Measurements from ENCODE around the gene MAPRE2. TPM values are rescaled to one million over a fixed set of nuclear protein-coding genes. Genes with fewer than 3 reads are reported as not detected.
"Not testable (repeated sequence)": the region's sequence is repeated elsewhere in the genome, so short reads cannot be mapped to it uniquely, and the experiment has no call there.

The MAPRE2 gene
- total RNA-seq, 1 donor from 2014 or later, result 23.6 TPM

- no peak for DNase-seq (ENCODE audit: low spot score)
These were observed 102.7 kb downstream of the MAPRE2 start for GRCh38 chr18:35143622-35144596.

GRCh38 chr18:35144698-35145097 is 103.5 kb downstream of the MAPRE2 start:
- no peak for DNase-seq (ENCODE audit: low spot score)

DNA sequence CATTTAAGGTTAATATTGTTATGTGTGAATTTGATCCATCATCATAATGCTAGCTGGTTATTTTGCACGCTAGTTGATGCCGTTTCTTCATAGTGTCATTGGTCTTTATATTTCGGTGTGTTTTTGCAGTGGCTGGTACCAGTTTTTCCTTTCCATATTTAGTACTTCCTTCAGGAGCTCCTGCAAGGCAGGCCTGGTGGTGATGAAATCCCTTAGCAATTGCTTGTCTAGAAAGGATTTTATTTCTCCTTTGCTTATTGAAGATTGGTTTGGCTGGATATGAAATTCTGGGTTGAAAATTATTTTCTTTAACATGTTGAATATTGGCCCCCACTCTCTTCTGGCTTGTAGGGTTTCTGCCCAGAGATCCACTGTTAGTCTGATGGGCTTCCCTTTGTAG is 109.0 kb downstream of the MAPRE2 start:
- not testable (repeated sequence) for DNase-seq (ENCODE audit: low spot score)

DNA sequence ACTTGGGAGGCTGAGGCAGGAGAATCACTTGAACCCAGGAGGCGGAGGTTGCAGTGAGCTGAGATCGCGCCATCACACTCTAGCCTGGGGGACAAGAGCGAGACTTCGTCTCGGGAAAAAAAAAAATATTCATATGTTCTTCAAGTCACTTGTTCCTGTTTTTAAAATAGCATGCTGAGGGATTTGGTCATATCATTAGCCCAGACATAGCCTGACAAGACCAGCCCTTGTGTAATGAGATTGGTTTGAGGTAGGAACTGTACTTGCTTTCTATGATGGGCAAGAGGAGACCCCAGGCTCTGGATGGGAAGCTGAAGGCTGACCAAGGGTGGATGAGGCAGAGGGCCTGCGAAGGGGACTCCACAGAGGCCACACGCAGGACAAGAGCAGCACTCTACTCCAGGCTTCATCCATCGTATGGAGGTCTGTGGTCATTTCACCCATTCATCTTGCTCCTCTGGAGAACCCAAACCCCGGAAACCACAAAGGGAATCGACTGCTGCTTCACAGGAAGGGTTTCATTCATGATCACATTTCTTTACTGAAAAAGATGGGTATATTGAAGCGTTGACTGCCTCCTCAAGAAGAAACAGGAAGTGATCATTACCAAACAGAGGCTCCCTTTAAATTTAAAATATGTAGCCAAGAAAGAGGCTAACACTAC is 112.5 kb downstream of the MAPRE2 start:
- no peak for DNase-seq (ENCODE audit: low spot score)

- DNase-seq (ENCODE audit: low spot score), result no peak
These were observed 114.3 kb downstream of the MAPRE2 start for GRCh38 chr18:35155398-35156117.

DNA sequence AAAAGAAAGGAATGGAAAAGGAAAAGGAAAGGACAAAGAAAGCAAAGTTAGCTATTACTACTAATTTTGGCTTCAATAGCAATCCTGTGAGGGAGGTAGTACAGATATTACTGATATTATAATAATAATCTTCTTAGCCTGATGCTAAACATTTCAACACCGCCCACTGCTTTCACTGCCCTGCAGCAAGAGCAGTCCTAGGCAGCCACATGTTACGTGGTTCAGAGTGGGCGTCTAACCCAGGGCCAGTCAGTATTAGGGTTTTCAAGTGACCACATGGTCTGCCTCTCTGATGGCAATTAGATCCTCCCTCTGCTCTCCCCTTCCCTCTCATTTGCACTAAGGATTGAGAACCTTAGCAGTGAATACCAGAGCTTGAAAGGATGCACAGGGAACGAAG is 116.0 kb downstream of the MAPRE2 start:
- DNase-seq (ENCODE audit: low spot score), result no peak

- DNase-seq (ENCODE audit: low spot score), result no peak
These were observed 117.7 kb downstream of the MAPRE2 start for GRCh38 chr18:35158728-35159450.

DNA sequence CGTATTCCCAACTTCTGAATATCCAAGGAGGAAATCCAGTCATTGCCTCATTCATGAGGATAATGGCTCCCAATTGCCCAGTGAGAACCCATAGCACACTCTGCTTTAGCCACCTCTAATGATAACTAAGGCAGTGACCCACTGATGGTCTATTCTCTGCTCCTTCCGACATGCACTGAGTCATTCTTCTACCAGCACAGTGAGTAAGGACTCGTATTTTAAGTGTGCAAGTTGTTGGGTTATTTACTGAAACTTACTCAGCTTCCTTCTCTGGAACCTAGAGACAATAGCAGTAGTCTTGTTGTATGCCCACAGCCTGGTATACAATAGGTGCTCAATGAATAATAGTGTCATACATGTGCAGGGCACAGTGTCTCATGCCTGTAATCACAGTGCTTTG is 118.6 kb downstream of the MAPRE2 start:
- DNase-seq (ENCODE audit: low spot score), result no peak

- DNase-seq (ENCODE audit: low spot score), result no peak
These were observed 120.3 kb downstream of the MAPRE2 start for GRCh38 chr18:35161485-35161884.

DNA sequence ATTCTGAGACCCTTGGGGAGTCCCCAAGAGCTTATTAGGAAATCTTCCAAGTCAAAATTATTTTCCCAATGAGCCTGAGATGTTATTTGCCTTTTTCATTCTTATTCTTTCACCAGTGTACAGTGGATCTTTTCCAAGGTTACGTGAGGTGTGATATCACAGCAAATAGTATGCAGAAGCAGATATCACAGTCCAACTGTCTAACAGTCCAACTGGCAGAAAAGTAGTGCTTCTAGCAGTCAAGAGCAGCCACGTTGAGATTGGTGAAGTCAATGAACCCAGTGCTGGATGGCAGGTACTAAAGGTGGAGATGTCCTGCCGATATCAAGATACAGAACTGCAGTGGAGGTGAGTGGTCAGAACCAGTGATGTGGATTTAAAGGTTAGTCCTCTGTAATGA is 120.7 kb downstream of the MAPRE2 start:
- no peak for DNase-seq (ENCODE audit: low spot score)

- no peak for DNase-seq (ENCODE audit: low spot score)
These were observed 121.9 kb downstream of the MAPRE2 start for GRCh38 chr18:35163014-35163539.

DNA sequence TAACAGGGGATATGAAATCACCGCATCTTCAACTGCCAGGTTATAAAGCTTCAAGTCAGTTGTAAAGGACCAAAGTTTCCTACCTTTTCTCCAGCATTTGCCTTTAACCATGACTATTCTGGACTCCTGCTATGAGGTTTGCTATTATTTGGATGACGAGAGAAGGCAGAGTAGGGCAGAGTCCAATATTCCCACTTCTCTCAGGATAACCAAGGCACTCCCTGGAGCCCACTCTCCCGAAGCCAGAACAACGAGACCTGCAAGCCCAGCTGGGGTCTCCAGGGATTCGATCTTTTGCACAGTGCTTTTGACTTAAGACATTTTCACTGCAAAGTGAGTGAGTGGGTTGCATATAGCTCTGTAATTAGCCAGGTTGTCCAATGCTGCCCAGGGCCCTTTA is 122.5 kb downstream of the MAPRE2 start:
- no peak for DNase-seq (ENCODE audit: low spot score)

DNA sequence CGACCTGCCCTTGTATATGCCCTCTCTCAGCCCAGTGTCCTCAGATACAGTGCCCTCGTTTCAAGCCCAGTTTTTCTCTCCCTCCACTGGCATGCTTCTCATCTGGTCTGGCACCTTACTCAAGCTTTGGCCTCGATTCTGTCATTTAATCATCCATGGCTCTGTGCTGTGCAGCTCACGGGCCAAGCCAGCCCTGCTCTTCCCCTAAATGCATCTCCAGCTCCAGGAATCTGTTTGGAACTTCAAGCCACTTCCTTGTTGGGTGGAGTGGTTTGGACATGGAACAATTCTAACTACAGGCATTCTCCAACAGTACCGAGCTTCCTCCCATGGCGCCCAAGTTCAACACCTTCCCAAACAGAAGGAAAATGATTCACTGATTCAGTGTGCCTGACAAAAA is 122.9 kb downstream of the MAPRE2 start:
- DNase-seq (ENCODE audit: low spot score), result no peak

DNA sequence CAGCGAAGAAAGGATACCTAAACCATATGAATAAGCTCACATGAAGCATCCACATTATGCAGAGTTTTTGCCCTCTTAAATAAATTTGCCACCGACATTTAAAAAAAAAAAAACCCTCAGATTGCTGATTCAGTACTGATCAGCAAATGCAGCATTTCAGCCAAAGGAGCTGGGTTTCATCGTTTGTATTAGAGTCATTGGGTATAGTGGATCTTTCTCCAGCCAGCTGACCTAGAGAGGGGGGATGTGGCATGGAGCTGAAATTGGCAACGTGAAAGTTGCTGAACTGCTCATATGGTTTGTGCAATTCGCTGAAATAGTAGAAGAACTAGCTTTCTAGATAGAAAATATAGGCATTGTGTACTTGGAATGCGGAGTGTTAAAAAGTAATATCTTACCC is 126.1 kb downstream of the MAPRE2 start:
- DNase-seq (ENCODE audit: low spot score), result no peak

DNA sequence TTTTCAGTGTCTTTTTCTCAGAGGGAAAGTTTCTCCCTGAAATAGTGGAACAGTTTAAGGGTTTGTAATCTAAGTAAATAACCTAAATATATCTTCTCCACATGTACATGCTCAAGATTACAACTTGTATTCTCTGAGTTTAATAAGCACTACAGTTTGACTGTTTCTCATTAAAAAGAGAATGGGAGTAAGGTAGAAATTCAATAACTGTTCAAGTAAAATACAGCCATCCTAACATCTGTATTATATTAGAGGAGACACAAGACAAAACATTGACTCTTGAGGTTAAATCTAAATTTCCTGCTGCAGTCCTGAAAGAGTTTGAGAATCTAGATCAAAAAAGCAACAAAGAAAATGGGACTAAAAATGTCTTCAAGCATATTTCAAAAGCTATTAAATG is 126.6 kb downstream of the MAPRE2 start:
- no peak for DNase-seq (ENCODE audit: low spot score)

DNA sequence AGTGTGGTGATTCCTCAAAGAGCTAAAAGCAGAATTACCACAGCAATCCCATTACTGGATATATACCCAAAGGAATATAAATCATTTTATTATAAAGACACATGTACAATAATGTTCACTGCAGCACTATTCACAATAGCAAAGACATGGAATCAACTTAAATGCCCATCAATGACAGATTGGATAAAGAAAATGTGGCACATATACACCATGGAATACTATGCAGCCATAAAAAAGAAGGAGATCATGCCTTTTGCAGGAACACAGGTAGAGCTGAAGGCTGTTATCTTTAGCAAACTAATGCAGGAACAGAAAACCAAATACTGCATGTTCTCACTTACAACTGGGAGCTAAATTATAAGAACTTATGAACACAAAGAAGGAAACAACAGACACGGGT is 129.1 kb downstream of the MAPRE2 start:
- DNase-seq (ENCODE audit: low spot score), result not testable (repeated sequence)

DNA sequence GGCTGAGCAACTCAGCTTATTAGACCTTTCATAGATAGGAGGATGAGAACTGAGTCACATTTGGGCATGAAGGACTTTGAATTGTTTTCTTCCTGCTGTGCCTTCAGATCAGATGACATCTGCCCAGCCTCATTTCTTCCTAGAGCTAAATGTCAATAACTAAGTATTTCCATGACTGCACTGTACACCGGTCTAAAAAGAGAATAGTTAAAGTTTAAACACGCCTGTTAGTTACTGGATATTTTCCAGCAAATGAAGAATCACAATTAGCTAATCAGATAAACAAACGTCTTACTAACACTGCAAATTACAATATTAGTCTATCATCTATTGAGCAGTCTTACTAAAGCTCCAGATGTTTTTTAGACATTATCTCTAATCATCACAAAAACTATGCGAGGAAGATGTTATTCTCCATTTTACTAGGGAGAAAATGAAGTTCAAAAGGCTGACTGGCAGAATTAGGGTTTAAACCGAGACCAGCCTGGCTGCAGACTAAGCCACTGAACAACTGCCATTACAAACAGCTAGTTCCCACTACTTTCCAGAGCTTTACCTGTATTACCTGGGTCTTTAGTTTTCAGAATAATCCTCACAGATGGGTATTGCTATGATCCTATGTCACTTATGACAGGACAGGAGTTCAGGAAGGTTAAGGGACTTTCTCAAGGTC is 130.2 kb downstream of the MAPRE2 start:
- no peak for DNase-seq (ENCODE audit: low spot score)

- no peak for DNase-seq (ENCODE audit: low spot score)
These were observed 130.8 kb downstream of the MAPRE2 start for GRCh38 chr18:35172009-35172408.

GRCh38 chr18:35172451-35173035 is 131.3 kb downstream of the MAPRE2 start:
- DNase-seq (ENCODE audit: low spot score), result no peak

All from mesenteric fat pad (tissue), 1 donor.